ENCODE data around the gene MTUS2. TPM values are rescaled to one million over a fixed set of nuclear protein-coding genes. Genes with fewer than 3 reads are reported as not detected.
A peak's percentile ranks its signal among the peaks of the same experiment; 100 is the strongest.

MTUS2 gene
- total RNA-seq, 5 donors from 2014 or later (not counting 1 experiment from before 2014, with no cell fraction given), result 0.05 to 0.28 (median 0.12) TPM

DNA sequence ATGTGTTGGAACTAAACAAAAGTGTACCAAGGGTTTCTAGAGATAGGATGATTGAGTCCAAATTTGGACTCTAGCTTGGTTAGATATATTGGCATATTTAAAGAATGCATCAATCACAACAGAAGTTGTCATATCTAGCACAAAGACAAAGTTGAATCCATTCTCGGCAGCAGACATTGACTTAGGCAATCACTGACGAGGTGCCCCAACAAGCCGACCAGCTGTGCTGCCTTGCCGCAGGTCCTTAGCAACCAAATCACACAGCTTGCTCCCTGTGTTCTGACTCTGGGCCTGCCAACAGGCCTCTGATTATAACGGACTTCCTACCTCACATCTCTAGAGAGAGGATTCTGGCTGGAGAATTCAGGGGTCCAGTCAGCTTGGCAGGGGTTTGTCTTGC lies 208.7 kb downstream of the MTUS2 start:
- H3K36me3 Mint-ChIP-seq, result no peaks in the 10 kb centered on the region

DNA sequence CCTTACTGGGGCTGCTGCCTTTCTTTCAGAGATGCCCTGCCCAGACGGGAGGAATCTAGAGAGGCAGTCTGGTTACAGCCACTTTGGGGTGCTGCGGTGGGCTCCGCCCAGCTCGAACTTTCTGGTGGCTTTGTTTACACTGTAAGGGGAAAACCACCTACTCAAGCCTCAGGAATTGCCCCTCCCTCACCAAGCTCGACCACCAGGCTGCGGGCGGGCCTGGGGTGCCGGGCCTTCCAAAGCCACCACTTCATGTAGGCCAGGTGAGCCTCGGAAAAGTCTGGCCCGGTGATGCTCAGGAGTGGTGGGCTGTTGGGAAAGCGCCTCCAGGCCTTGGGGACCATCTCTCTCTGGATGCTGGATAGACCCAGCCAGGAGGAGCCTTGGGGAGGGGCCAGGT lies 218.6 kb downstream of the MTUS2 start:
- H3K36me3 ChIP-seq (ENCODE audit: control insufficient read depth in 2 of 2, extremely low read depth in 1 of 2, insufficient read depth in 1 of 2, low read length in 1 of 2), result no peaks in the 10 kb centered on the region
- H3K27me3 Mint-ChIP-seq, result no peaks in the 10 kb centered on the region
- POLR2A ChIA-PET, result no interaction called here
- CTCF ChIA-PET, result no interaction called here
- no peaks in the 10 kb centered on the region for H3K36me3 Mint-ChIP-seq
- H3K27ac ChIP-seq (ENCODE audit: low read length), result no peak overlapping the region
- peaks cover 0 to 14% (median 0%) of the 10 kb centered on the region in 3 donors for H3K9me3 Mint-ChIP-seq
- no peaks in the 10 kb centered on the region for H3K27me3 ChIP-seq (replicated peaks in 1 of 2; ENCODE audit: control insufficient read depth in 2 of 2, extremely low read depth in 1 of 2, insufficient read depth in 2 of 2, low read length in 1 of 2)
- H3K9me3 ChIP-seq, result no peaks in the 10 kb centered on the region
- no peak for DNase-seq
- no peaks in the 10 kb centered on the region for H3K4me1 Mint-ChIP-seq
- ATAC-seq (replicated peaks in 1 of 4), result no peak
- 93% methylated on average over 3 of the region's 11 CpGs for WGBS (ENCODE audit: insufficient coverage)
- H3K4me3 Mint-ChIP-seq, result no peak overlapping the region
- no peaks in the 10 kb centered on the region for H3K4me1 ChIP-seq (ENCODE audit: control insufficient read depth in 1 of 2, extremely low read depth in 1 of 2, insufficient read depth in 2 of 2, low read length in 2 of 2)
- no peak overlapping the region for H3K4me3 ChIP-seq (ENCODE audit: control insufficient read depth in 1 of 2, extremely low read depth in 1 of 2, low read length in 1 of 2)
- H3K27ac Mint-ChIP-seq, result no peak overlapping the region

More for the DNA sequence above, 208.7 kb downstream of the MTUS2 start:
- H3K4me3 ChIP-seq (ENCODE audit: control insufficient read depth in 1 of 2, extremely low read depth in 1 of 2, low read length in 1 of 2), result no peak overlapping the region
- Mint-ChIP-seq H3K4me1 (no peaks in the 10 kb centered on the region), H3K9me3 (peaks cover 0 to 10% (median 5%) of the 10 kb centered on the region in 3 donors), H3K27me3 (no peaks in the 10 kb centered on the region), H3K27ac (no peak overlapping the region), H3K4me3 (no peak overlapping the region)
- WGBS (ENCODE audit: insufficient coverage), result 74% methylated on average over 3 of the region's 5 CpGs
- ChIA-PET POLR2A (no interaction called here), CTCF (no interaction called here)
- H3K36me3 ChIP-seq (ENCODE audit: control insufficient read depth in 2 of 2, extremely low read depth in 1 of 2, insufficient read depth in 1 of 2, low read length in 1 of 2), result no peaks in the 10 kb centered on the region
- no peak overlapping the region for H3K27ac ChIP-seq (ENCODE audit: low read length)
- H3K9me3 ChIP-seq, result no peaks in the 10 kb centered on the region
- DNase-seq, result no peak
- H3K4me1 ChIP-seq (ENCODE audit: control insufficient read depth in 1 of 2, extremely low read depth in 1 of 2, insufficient read depth in 2 of 2, low read length in 2 of 2), result no peaks in the 10 kb centered on the region
- H3K27me3 ChIP-seq (replicated peaks in 1 of 2; ENCODE audit: control insufficient read depth in 2 of 2, extremely low read depth in 1 of 2, insufficient read depth in 2 of 2, low read length in 1 of 2), result no peaks in the 10 kb centered on the region
- ATAC-seq (replicated peaks in 1 of 4), result no peak

DNA sequence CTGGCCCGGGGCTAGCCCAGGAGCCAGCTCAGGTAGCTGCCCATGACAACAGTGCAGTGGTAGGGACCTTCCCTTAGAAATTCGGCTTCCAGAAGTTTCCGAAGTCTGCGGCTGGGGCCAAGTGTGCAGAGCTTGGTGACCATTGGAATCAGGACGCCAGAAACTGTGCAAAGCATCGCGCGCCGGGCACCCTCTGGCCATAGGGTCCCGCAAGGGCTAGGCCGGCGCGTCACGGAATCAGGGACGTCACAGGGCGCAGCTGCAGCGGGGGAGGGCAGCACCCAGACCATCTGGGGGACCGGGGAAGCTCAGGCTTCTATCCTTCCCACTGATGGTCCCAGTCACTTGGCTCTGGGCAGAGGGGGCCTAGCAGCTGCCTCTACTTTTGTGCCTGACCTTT lies 219.1 kb downstream of the MTUS2 start:
- DNase-seq, result no peak
- Histone ChIP-seq H3K9me3 (no peaks in the 10 kb centered on the region), H3K27me3 (replicated peaks in 1 of 2; ENCODE audit: control insufficient read depth in 2 of 2, extremely low read depth in 1 of 2, insufficient read depth in 2 of 2, low read length in 1 of 2) (no peaks in the 10 kb centered on the region), H3K27ac (ENCODE audit: low read length) (no peak overlapping the region), H3K4me3 (ENCODE audit: control insufficient read depth in 1 of 2, extremely low read depth in 1 of 2, low read length in 1 of 2) (no peak overlapping the region), H3K4me1 (ENCODE audit: control insufficient read depth in 1 of 2, extremely low read depth in 1 of 2, insufficient read depth in 2 of 2, low read length in 2 of 2) (no peaks in the 10 kb centered on the region), H3K36me3 (ENCODE audit: control insufficient read depth in 2 of 2, extremely low read depth in 1 of 2, insufficient read depth in 1 of 2, low read length in 1 of 2) (no peaks in the 10 kb centered on the region)
- peak in 1 of 4 experiments; percentile 13 for ATAC-seq (replicated peaks in 1 of 4)
- Mint-ChIP-seq H3K4me3 (no peak overlapping the region), H3K27ac (no peak overlapping the region), H3K4me1 (no peaks in the 10 kb centered on the region), H3K9me3 (peaks cover under 1 to 14% (median under 1%) of the 10 kb centered on the region in 3 donors), H3K27me3 (no peaks in the 10 kb centered on the region), H3K36me3 (no peaks in the 10 kb centered on the region)
- CTCF ChIA-PET, result no interaction called here
- POLR2A ChIA-PET, result no interaction called here
- WGBS (ENCODE audit: insufficient coverage), result 77% methylated on average over 14 of the region's 18 CpGs

- Mint-ChIP-seq H3K4me1 (no peaks in the 10 kb centered on the region), H3K36me3 (no peaks in the 10 kb centered on the region), H3K9me3 (peaks cover 4 to 22% (median 12%) of the 10 kb centered on the region in 3 donors), H3K27ac (no peak overlapping the region), H3K4me3 (no peak overlapping the region), H3K27me3 (no peaks in the 10 kb centered on the region)
- H3K27me3 ChIP-seq (replicated peaks in 1 of 2; ENCODE audit: control insufficient read depth in 2 of 2, extremely low read depth in 1 of 2, insufficient read depth in 2 of 2, low read length in 1 of 2), result no peaks in the 10 kb centered on the region
- no CpG with 5 or more reads among the region's 4 CpGs for WGBS (ENCODE audit: insufficient coverage)
- no peak overlapping the region for H3K27ac ChIP-seq (ENCODE audit: low read length)
- POLR2A ChIA-PET, result no interaction called here
- no peaks in the 10 kb centered on the region for H3K4me1 ChIP-seq (ENCODE audit: control insufficient read depth in 1 of 2, extremely low read depth in 1 of 2, insufficient read depth in 2 of 2, low read length in 2 of 2)
- H3K4me3 ChIP-seq (ENCODE audit: control insufficient read depth in 1 of 2, extremely low read depth in 1 of 2, low read length in 1 of 2), result no peak overlapping the region
- H3K36me3 ChIP-seq (ENCODE audit: control insufficient read depth in 2 of 2, extremely low read depth in 1 of 2, insufficient read depth in 1 of 2, low read length in 1 of 2), result no peaks in the 10 kb centered on the region
- H3K9me3 ChIP-seq, result no peaks in the 10 kb centered on the region
- ATAC-seq (replicated peaks in 1 of 4) (no peak), DNase-seq (no peak)
- CTCF ChIA-PET, result interaction anchor here in 1 of 2 donors (0.6 kb wide), 1 partner anchor 834 kb away, joined by 4 read pairs; no protein-coding TSS in a partner anchor
Measured at GRCh38 chr13:29046588-29046987, 226.4 kb downstream of the MTUS2 start.

DNA sequence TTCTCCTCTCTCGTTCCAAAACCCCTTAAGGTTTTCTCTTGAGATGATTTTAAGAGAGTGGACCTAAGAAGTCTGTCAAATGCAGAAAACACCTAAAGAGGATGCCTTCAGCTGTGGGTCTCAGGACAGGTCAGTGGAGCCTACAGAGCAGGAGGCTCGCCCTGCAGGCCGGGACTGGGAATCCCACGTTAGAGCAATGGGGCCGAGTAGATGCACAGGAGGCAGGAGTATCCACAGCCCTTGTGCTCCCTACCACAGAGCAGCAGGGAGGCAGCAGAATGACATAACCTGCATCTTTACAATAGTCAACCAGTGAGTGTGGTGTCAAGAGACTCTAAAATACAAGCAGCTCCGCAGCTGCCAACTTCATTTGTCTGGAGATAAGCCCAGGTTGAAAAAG lies 229.4 kb downstream of the MTUS2 start:
- WGBS (ENCODE audit: insufficient coverage), result 96% methylated on average over 3 of the region's 6 CpGs
- CTCF ChIA-PET, result no interaction called here

DNA sequence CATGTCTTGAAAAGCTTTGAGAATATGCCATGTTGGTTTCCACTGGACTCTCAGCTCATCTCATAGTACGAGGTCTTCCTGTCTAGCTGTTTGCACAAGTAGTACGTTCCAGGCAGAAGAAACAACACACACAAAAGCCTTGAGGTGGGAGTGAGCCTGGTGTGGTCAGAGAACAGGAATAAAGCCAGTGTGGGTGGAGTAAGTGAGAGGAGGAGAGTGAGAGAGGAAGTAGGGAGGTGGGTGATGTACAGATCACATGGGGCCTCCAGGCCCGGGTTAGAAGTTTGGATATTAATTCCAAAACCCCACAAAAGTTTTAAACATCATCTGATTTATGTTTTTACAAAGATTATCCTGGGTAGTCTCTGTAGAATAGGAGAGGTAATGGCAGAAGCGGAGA lies 230.6 kb downstream of the MTUS2 start:
- Mint-ChIP-seq H3K27ac (no peak overlapping the region), H3K4me1 (no peaks in the 10 kb centered on the region), H3K36me3 (no peaks in the 10 kb centered on the region), H3K9me3 (peaks cover 9 to 17% (median 10%) of the 10 kb centered on the region in 3 donors), H3K4me3 (no peak overlapping the region), H3K27me3 (no peaks in the 10 kb centered on the region)
- DNase-seq (no peak), ATAC-seq (replicated peaks in 1 of 4) (no peak)
- no peaks in the 10 kb centered on the region for H3K9me3 ChIP-seq
- H3K4me1 ChIP-seq (ENCODE audit: control insufficient read depth in 1 of 2, extremely low read depth in 1 of 2, insufficient read depth in 2 of 2, low read length in 2 of 2), result no peaks in the 10 kb centered on the region
- no peaks in the 10 kb centered on the region for H3K27me3 ChIP-seq (replicated peaks in 1 of 2; ENCODE audit: control insufficient read depth in 2 of 2, extremely low read depth in 1 of 2, insufficient read depth in 2 of 2, low read length in 1 of 2)
- ChIA-PET CTCF (no interaction called here), POLR2A (no interaction called here)
- no peak overlapping the region for H3K27ac ChIP-seq (ENCODE audit: low read length)
- H3K4me3 ChIP-seq (ENCODE audit: control insufficient read depth in 1 of 2, extremely low read depth in 1 of 2, low read length in 1 of 2), result no peak overlapping the region
- 63% methylated on average over 2 of the region's 4 CpGs for WGBS (ENCODE audit: insufficient coverage)
- no peaks in the 10 kb centered on the region for H3K36me3 ChIP-seq (ENCODE audit: control insufficient read depth in 2 of 2, extremely low read depth in 1 of 2, insufficient read depth in 1 of 2, low read length in 1 of 2)

More for the DNA sequence above, 229.4 kb downstream of the MTUS2 start:
- Mint-ChIP-seq H3K27me3 (no peaks in the 10 kb centered on the region), H3K4me3 (no peak overlapping the region), H3K27ac (no peak overlapping the region), H3K9me3 (peaks cover 6 to 14% (median 12%) of the 10 kb centered on the region in 3 donors), H3K36me3 (no peaks in the 10 kb centered on the region), H3K4me1 (no peaks in the 10 kb centered on the region)
- no peak for ATAC-seq (replicated peaks in 1 of 4)
- POLR2A ChIA-PET, result no interaction called here
- H3K27me3 ChIP-seq (replicated peaks in 1 of 2; ENCODE audit: control insufficient read depth in 2 of 2, extremely low read depth in 1 of 2, insufficient read depth in 2 of 2, low read length in 1 of 2), result no peaks in the 10 kb centered on the region
- no peaks in the 10 kb centered on the region for H3K4me1 ChIP-seq (ENCODE audit: control insufficient read depth in 1 of 2, extremely low read depth in 1 of 2, insufficient read depth in 2 of 2, low read length in 2 of 2)
- H3K27ac ChIP-seq (ENCODE audit: low read length), result no peak overlapping the region
- H3K4me3 ChIP-seq (ENCODE audit: control insufficient read depth in 1 of 2, extremely low read depth in 1 of 2, low read length in 1 of 2), result no peak overlapping the region
- no peaks in the 10 kb centered on the region for H3K36me3 ChIP-seq (ENCODE audit: control insufficient read depth in 2 of 2, extremely low read depth in 1 of 2, insufficient read depth in 1 of 2, low read length in 1 of 2)
- no peaks in the 10 kb centered on the region for H3K9me3 ChIP-seq
- no peak for DNase-seq

GRCh38 chr13:29059800-29060199 lies 239.7 kb downstream of the MTUS2 start:
- H3K9me3 ChIP-seq, result peaks cover 4% of the 10 kb centered on the region
- Mint-ChIP-seq H3K36me3 (no peaks in the 10 kb centered on the region), H3K9me3 (peaks cover 27 to 35% (median 30%) of the 10 kb centered on the region in 3 donors), H3K4me3 (no peak overlapping the region), H3K27me3 (no peaks in the 10 kb centered on the region), H3K27ac (no peak overlapping the region), H3K4me1 (no peaks in the 10 kb centered on the region)
- H3K27ac ChIP-seq (ENCODE audit: low read length), result no peak overlapping the region
- H3K4me3 ChIP-seq (ENCODE audit: control insufficient read depth in 1 of 2, extremely low read depth in 1 of 2, low read length in 1 of 2), result no peak overlapping the region
- DNase-seq, result no peak
- ChIA-PET CTCF (no interaction called here), POLR2A (no interaction called here)
- WGBS (ENCODE audit: insufficient coverage), result 62% methylated on average over 2 of the region's 2 CpGs
- no peaks in the 10 kb centered on the region for H3K36me3 ChIP-seq (ENCODE audit: control insufficient read depth in 2 of 2, extremely low read depth in 1 of 2, insufficient read depth in 1 of 2, low read length in 1 of 2)
- ATAC-seq (replicated peaks in 1 of 4), result no peak
- H3K4me1 ChIP-seq (ENCODE audit: control insufficient read depth in 1 of 2, extremely low read depth in 1 of 2, insufficient read depth in 2 of 2, low read length in 2 of 2), result no peaks in the 10 kb centered on the region
- peaks cover 0 to 2% of the 10 kb centered on the region in 2 experiments for H3K27me3 ChIP-seq (replicated peaks in 1 of 2; ENCODE audit: control insufficient read depth in 2 of 2, extremely low read depth in 1 of 2, insufficient read depth in 2 of 2, low read length in 1 of 2)

Data from T-cell (primary cell).